NK-92 (cell line): ENCODE measurements around the gene TMEM50A.
"Not testable (repeated sequence)": the region's sequence is repeated elsewhere in the genome, so short reads cannot be mapped to it uniquely, and the experiment has no call there.

Experiments
- DNase-seq: peaks from one replicate; lab custom pipeline; 2025; ENCODE audit not compliant: unreplicated experiment; lab: John Stamatoyannopoulos, UW

The TMEM50A gene

DNA sequence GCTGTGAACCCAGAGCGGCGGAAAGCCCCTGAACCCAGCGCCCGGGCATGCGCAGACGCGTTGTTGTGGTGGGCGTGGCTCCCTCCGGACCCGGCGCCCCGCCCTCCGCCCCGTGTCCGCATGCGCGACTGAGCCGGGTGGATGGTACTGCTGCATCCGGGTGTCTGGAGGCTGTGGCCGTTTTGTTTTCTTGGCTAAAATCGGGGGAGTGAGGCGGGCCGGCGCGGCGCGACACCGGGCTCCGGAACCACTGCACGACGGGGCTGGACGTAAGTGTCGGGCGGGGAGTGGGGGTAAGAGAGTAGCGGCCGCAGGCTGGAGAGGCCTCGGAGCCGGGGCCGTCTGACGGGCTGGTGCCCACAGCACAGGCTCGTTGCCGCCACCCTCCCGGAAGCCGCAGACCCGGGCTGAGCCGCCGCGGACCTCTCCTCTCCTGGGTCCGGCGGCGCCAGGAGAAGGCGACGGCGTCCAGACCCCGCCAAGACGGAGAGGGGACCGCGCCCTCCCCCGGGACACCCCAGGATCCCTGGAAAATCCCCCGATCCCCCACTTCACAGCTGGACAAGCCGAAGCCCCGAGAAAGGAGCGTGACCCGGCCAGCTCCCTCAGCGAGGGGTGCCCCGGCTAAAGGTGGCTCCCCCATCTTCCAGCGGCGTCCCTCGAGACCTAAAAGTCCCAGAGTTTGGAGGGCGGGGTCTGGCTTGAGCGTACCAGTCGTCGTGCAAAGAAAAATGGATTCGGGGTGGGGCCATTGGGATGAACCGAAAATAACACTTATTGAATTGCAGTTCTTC is at the start of gene TMEM50A:
TMEM50A (plus strand) TSS at position 147 of the 794 bp plus-strand sequence. CDS start 2,153 bp downstream, outside the sequence.
- DNase-seq, result peak; percentile 60

DNA sequence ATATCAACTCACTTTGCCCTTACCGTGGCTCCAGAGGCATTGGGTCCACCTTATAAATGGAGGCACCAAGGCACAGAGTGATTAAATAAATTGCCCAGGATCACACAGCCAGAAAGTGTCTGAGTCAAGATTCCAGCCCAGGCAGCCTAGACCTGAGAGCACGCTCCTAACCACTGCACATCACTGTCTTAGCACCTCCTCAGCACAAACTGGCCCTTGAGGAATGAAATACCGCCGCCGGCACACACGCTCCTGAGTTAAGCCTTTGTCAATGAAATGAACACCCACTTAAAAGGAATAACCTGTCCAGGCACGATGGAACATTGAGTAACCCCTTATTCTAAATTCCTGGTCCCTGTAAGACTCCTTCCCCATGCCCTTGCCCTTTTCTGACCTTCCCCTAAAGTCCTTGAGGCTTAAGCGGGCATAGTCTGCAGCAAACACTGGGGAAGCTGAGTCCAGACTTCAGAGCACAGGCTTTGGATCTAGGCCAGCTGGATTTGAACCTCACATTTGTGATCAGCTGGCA is 49.5 kb upstream of the TMEM50A start:
- DNase-seq, result not testable (repeated sequence)

DNA sequence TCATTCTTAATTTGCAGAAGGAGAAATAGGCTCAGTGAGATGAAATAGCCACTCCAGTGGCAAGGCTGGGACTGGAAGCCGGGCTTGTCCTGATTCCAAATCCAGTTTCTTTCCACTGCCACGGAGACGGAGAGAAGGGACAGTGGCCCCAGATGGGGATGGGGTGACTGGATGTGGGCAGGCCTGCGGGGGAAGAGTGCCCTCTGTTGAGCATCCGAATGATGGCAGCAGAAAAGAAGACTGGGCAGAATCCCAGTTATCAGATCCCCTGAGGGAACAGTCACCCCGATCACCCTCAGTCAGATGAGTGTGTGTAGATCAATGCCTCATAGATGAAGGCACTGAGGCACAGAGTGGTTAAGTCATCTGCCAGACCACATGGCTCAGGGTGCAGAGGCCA is 48.1 kb upstream of the TMEM50A start:
- DNase-seq, result not testable (repeated sequence)

DNA sequence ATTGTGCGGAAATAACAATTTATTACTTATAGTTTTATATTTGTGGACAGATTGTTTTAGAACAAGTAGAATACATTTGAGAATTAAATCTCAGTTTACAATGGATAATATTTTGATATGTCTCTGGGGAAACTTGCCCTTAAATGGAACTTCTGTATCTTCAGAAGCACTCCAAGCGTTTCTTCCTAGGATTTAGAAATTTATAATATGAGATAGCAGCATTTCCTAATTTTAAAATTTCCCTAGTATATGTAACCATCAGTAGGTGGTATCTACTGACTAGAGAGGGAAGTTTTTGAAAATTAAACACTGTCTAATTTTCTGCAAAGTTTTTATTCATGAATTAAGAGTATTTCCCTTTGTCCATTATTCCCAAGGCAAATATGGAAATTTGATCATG is 44.7 kb upstream of the TMEM50A start:
- not testable (repeated sequence) for DNase-seq

DNA sequence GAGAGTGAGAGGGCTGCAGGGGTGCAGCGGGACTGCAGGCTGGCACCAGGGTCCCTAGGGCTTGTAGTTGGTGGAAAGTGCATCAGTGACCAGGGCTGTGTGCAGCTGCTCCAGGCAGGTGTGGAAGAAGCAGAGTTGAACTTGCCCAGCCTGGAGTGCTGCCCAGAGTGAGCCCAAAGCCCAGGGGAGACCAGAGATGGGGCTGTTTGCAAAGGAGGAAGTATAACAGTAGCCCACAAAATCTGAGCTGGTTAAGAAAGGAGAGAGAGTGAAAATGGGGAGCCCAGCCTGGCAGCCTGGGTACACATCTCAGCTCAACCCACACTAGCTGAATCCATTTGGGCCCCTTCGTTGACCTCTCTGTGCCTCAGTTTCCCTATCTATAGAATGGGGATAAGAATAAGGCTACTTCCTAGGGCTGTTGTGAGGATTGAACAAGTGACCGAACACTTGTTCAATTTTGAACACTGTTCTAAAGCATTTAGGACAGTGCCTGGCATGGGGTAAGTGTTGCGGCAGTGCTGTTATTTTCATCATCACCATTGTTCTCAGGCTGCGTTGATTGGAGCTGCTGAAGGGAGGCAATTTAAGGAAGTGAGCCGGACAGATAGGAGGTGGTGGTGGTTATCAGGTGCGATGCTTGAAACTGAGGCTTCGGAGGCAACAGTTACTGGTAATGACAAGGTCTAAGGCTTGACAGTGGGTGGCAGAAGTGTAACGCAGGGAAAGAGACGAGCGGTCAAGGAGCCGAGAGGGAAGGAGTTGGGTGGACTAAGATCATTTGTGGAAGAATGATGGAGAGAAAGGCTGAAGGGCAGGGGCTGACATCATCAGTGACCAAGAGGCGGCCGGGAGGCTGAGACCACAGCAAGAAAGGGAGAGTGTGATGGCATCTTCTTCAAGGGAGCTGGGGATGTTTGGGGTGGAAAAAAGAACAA is 43.0 kb upstream of the TMEM50A start:
- not testable (repeated sequence) for DNase-seq

DNA sequence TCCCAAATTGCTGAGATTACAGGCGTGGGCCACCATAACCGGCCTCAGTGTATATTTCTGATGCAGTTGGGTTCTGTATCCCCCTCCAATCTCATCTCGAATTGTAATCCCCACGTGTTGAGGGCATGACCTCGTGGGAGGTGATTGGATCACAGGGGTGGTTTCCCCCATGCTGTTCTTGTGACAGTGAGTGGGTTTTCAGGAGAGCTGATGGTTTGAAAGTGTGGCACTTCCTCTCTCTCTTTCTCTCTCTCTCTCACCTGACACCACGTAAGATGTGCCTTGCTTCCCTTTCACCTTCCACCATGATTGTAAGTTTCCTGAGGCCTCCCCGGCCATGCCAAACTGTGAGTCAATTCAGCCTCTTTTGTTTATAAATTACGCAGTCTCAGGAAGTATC is 41.6 kb upstream of the TMEM50A start:
- DNase-seq, result not testable (repeated sequence)

DNA sequence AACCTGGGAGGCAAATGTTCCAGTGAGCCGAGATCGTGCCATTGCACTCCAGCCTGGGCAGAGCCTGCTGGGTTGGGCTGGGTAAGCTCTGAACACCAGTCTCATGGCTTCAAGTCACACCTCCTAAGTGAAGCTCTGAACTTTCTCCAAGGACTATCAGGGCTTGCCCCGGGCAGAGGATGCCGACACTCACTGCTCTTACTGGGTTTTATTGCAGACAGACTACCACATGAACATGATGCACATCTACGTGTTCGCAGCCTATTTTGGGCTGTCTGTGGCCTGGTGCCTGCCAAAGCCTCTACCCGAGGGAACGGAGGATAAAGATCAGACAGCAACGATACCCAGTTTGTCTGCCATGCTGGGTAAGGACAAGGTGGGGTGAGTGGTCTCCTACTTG is 37.4 kb upstream of the TMEM50A start:
- DNase-seq, result not testable (repeated sequence)

DNA sequence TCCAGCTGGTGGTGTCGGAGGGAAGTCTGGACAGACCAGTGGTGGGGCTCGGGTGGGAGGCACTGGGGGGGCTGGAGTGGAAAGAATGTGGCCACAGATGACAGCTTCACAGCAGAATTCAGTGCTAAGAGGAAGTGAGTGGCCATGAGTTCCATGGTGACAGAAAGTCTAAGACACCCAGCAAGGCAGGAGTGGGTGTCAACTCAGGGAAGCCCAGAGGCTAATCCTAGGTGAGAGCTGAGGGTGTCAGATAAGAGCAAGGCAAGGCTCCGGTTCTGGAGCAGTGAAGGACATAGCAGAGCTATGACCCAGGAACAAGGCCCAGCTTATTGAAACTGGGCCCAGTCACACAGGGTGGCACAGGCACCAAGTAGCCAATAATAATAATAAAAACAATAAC is 35.8 kb upstream of the TMEM50A start:
- not testable (repeated sequence) for DNase-seq

DNA sequence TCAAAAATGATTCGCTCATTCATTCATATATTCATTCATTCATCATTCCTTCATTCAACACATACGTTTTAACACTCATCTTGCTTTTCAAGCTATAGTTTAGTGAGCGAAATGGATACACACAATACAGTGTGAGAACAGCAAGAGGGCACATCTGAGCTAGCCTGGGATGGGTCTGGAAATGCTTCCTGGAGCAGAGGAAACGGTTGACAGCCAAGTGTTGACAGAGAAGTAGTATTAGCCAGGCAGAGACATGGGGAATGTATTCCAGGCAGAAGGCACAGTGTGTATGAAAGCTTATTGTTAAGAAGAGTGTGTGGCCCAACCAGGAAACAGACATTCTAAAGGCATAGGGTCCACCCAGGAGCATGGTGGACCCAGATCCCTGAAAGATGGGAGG is 33.2 kb upstream of the TMEM50A start:
- not testable (repeated sequence) for DNase-seq

DNA sequence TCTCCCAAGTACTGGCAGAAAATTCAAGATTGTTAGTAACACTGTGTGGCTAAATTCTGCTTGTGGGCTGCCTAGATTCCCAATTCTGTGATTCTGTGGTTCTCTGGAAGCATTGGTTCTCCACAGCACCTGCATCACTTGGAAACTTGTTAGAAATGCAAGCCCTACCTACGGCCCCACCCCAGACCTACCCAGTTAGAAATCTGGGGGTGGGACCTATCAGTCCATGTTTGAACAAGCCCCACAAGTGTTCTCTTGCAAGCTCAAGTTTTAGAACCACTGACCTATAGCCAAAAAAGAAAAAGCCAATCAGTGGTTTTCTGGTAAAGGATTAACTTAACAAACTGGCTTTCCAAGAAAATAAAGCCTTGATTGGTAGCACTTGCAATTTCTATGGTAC is 30.0 kb upstream of the TMEM50A start:
- not testable (repeated sequence) for DNase-seq

DNA sequence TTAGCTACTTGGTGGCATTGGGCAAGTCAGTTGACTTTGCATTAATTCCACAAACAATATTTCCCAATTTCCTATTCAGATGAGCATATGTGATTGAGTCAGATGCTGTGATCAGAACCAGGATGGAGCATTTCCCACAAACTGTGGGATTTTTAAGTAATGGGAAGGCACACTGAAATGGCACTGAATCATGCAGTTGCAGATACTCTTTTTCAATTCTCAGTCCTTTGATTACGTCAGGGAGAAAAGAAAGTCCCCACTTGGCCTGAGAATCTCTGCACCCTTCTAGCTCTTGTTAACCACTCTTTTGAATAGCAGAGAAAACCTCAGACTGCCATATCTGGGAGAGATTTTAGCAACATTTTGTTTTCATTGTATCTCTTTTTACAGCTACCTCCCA is 29.0 kb upstream of the TMEM50A start:
- DNase-seq, result not testable (repeated sequence)

DNA sequence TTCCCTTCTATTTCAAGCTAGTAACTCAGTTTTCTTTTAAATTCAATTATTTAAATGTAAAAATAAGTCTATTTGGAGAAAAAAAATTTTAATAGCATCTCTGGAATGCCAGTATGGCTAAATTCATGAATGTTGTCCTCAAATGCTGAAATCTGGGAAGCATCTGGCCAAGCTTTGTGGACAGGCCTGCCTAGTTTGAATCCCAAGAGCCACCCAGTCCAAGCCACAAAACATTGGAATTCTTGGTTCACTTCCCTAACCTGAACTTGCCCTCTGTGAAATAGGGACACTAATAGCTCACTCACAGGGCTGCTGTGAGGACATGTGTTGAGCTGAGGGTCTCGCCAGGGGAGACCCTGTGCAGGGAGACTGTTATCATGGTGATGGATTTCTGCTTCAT is 28.6 kb upstream of the TMEM50A start:
- not testable (repeated sequence) for DNase-seq

DNA sequence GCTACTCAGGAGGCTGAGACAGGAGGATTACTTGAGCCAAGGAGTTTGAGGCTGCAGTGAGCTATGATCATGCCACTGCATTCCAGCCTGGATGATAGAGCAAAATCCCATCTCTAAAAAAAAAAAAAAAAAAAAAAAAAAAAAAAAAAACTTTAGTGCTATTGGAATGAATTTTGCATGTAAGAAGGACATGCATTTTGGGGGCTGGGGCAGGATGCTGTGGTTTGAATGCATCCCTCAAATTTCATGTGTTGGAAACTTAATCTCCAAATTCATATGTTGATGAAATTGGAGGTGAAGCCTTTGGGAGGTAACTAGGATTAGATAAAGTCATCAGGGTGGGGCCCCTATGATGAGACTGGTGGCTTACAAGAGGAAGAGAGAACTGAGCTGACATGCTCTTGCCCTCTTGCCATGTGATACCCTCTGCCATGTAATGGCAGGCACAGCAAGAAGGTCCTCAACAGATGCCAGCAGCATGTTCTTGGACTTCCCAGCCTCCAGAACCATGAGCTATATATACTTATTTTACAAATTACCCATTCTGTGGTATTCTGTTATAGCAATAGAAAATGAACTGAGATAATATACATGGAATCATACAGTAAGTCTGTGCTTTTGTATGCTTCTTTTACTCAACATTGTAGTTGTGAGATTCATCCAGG is 25.2 kb upstream of the TMEM50A start:
- not testable (repeated sequence) for DNase-seq

DNA sequence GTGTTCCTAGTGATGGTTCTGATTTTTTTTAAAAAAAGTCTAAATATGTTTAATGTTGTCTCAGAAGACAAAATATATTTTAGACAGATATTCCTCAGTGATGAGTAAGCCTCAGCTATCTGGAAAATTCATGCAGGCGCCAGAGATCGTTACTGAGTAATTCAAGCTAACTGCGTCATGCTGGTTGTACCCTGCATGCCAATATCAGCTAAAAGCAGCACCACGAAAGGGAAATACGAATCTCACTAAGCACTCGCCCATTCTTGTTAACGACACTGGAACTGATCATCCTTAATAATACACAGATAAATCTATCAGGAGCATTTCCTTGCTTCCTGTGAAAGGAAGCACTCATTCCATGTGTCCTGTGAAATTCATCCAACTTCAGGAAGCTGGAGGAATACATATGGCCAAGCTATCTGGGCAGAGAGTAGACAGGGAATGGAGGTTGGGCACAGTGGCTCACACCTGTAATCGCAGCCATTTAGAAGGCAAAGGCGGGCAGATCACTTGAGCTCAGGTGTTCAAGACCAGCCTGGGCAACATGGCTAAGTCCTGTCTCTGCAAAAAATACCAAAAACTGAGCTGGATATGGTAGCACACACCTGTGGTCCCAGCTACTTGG is 17.7 kb upstream of the TMEM50A start:
- DNase-seq, result not testable (repeated sequence)

DNA sequence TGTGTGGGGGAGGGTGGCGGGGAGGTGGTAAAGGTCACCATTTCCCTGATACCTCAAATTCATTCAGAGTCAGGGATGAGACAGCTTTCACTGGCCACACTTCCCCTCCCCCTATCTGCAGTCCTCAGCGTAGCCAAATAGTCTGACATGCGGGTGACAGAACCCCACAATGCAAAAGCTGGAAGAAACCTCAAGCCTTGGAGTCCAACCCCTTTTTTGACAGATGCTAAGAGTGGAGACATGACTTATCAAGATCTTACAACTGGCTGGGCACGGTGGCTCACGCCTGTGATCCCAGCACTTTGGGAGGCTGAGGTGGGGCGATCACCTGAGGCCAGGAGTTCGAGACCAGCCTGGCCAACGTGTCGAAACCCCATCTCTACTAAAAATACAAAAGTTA is 16.0 kb upstream of the TMEM50A start:
- not testable (repeated sequence) for DNase-seq

DNA sequence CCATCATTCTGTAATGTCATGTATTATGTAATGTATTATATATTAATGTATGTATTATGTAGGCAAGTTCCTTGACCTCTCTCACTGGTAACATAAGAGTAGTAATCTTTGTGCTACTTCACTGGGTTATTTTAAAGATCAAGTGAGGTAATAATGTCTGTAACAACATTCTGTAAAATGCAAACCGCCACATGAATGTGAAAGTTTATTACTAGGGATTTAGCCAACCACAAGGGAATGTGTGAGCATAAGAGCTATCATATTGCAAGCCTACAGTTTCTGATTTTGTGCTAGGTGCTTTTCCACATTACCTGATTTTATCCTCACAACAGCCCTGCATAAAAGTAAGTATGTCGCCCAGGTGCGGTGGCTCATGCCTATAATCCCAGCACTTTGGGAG is 13.7 kb upstream of the TMEM50A start:
- DNase-seq, result not testable (repeated sequence)

DNA sequence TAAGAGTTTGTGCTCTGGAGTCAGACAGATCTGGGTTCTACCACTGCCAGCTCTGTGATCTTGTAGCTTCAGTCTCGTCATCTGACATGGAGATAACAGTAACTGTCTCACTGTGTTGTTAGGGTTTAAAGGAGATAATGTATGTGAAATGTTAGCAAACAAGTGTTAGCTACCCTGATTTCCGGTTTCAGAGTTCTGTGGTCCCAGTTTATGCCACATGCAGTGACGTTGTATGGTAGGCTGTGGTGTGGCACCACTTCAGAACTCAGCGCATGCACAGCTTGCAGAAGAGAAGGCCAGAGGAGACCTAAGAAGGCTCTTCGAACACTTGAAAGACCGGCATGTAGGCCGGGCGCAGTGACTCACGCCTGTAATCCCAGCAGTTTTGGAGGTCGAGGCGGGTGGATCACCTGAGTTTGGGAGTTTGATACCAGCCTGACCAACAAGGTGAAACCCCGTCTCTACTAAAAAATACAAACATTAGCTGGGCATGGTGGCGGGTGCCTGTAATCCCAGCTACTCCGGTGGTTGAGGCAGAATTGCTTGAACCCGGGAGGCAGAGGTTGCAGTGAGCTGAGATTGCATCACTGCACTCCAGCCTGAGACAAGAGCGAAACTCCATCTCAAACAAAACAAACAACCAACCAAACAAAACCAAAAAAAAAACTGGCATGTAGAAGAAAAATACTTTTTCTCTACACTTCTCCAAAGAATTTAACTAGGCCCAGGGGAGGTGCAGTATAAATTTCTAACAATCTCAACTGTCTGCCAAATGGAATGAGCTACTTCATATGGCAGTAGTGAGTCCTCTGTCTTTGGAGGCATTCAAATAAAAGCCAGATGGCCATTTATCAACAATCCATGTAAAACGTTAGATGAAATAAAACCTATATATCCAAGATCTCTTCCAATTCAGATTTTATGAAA is 10.0 kb upstream of the TMEM50A start:
- not testable (repeated sequence) for DNase-seq

DNA sequence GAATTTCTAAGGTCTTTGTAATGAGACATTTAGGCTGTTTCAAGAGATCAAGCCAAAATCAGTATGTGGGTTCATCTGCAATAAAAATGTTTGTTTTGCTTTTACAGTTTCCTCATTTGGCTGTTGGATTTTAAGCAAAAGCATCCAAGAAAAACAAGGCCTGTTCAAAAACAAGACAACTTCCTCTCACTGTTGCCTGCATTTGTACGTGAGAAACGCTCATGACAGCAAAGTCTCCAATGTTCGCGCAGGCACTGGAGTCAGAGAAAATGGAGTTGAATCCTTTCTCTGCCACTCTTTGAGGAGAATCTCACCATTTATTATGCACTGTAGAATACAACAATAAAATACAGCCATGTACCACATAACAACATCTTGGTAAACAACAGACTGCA is 9.3 kb upstream of the TMEM50A start:
- not testable (repeated sequence) for DNase-seq

DNA sequence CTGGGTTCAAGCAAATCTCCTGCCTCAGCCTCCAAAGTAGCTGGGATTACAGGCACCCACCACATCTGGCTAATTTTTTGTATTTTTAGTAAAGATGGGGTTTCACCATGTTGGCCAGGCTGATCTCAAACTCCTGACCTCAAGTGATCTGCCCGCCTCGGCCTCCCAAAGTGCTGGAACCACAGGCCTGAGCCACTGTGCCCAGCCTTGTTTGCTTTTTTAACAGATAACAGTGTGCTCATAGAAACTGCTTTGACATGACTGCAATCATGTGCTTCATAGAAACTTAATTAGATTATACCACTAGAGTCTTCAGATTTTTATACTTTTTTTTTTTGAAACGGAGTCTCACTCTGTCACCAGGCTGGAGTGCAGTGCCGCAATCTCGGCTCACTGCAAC is 8.8 kb upstream of the TMEM50A start:
- not testable (repeated sequence) for DNase-seq
